Endothelial cell of umbilical vein (primary cell): ENCODE measurements around the gene CBL.
A peak's percentile ranks its signal among the peaks of the same experiment; 100 is the strongest.

Experiments
- CTCF ChIP-seq, 2 donors: IDR thresholded peaks; 1 replicate in 1 of 2; 2 replicates in 1 of 2; pipeline ENCODE4 v1.5.1; 2011; ENCODE audit warnings: low read length in 2 of 2, mild to moderate bottlenecking in 2 of 2, moderate library complexity in 2 of 2, control low read depth in 1 of 2, inconsistent platforms in 1 of 2, low read depth in 1 of 2; ENCODE audit not compliant: insufficient read depth in 1 of 2; ENCODE audit errors: extremely low read depth in 1 of 2
- EZH2 ChIP-seq: IDR thresholded peaks from 2 replicates; pipeline ENCODE4 v1.6.1; 2012; ENCODE audit warnings: borderline replicate concordance, low read depth, mild to moderate bottlenecking, moderate library complexity, low read length, inconsistent platforms; ENCODE audit not compliant: severe bottlenecking
- POLR2AphosphoS5 ChIP-seq: IDR thresholded peaks from 2 replicates; pipeline ENCODE4 v1.6.1; 2012; ENCODE audit warnings: low read depth, mild to moderate bottlenecking, control low read depth, low read length, moderate library complexity; ENCODE audit not compliant: insufficient read depth

DNA sequence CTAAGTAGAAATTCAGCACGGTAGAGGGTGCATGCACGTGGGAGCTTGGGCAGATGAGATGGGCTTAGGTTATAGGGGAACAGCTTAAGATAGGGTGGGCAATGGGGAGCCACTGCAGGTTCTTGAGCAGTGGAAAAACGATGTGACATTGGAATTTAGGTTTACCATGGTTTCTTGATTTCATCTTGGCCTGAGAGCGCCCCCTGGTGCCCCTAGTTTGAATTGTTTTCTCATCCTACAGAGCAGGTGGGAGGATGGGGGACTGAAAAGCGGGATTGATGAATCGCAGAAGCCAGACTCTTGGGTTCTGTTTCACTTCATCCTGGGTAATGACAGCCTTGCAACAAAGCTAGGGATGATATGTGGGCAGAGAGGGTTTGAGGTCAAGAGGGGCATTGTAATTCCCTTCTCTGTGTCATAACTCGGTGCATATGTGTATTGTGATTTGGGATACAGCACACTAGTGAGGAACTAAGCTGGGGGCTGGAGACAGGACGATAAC lies 117.4 kb downstream of the CBL start:
- TF ChIP-seq CTCF (IDR thresholded peaks at IDR 0.05; ENCODE audit: extremely low read depth in 1 of 2, insufficient read depth in 1 of 2, low read depth in 1 of 2, low read length in 2 of 2) (peak; percentile 80 to 86), EZH2 (no peak), POLR2AphosphoS5 (no peak)
